HepG2 (cell line): ENCODE measurements around the gene SPOP. TPM values are rescaled to one million over a fixed set of nuclear protein-coding genes. Genes with fewer than 3 reads are reported as not detected.

ENCODE experiments used
- ATAC-seq: fragments of 200-7000 bp; cut with Tn5 transposase; 3 replicates; pipeline ENCODE4 v1.9.1; 2020; ENCODE audit warnings: mild to moderate bottlenecking, moderate library complexity
- BruUV-seq: library from RNA; stranded (reverse); fragments of 400-500 nt; replicated peaks from 2 replicates; lab custom pipeline; 2021; lab: Mats Ljungman, UMichigan
- CTCF ChIA-PET: fragments of 300-600 bp; formaldehyde crosslinking; extraction: SDS; loops from one replicate; lab custom pipeline; 2021; ENCODE audit warnings: low total read pairs, inconsistent platforms, low intra/inter-chr PET ratio; lab: Yijun Ruan, JAX
- POLR2A ChIA-PET: fragments of 350-600 bp; sonication (Branson Sonifier 250); formaldehyde crosslinking; loops from one replicate; lab custom pipeline; 2020; ENCODE audit warnings: antibody characterized with exemption, inconsistent platforms; lab: Yijun Ruan, JAX
- DNase-seq: peaks from one replicate; pipeline ENCODE4 v3.0.0-alpha.2; 2015; ENCODE audit warnings: low spot score
- FAIRE-seq: peaks from 3 replicates; lab custom pipeline; 2011; peaks lifted over from hg19 to GRCh38; lab: Jason Lieb, UNC
- H2AFZ ChIP-seq: one replicate; pipeline ENCODE4 v1.6.1; 2011; ENCODE audit warnings: low read length, inconsistent platforms
- H3K27ac ChIP-seq: fragments of 300-600 bp; 3 replicates; pipeline ENCODE4 v1.8.0; 2011; ENCODE audit warnings: mixed run types, mild to moderate bottlenecking, mixed read lengths, low read length, inconsistent platforms; ENCODE audit not compliant: insufficient read depth; ENCODE audit errors: extremely low read length
- H3K27me3 ChIP-seq, 2 experiments: fragments of 200-600 bp in 1 of 2; 2 replicates in 1 of 2; 3 replicates in 1 of 2; pipeline versions ENCODE4 v1.6.0 to v1.8.0; 2011; ENCODE audit warnings: low read length in 2 of 2, mild to moderate bottlenecking in 2 of 2, moderate library complexity in 2 of 2, inconsistent platforms in 1 of 2; ENCODE audit not compliant: insufficient read depth in 2 of 2, control insufficient read depth in 1 of 2
- H3K36me3 ChIP-seq, 2 experiments: fragments of 200-600 bp in 1 of 2; replicated peaks in 1 of 2; 2 replicates in 1 of 2; 3 replicates in 1 of 2; pipeline versions ENCODE4 v1.5.1 to v1.8.0; 2011; ENCODE audit warnings: low read length in 2 of 2, inconsistent platforms in 1 of 2; ENCODE audit not compliant: insufficient read depth in 2 of 2, control insufficient read depth in 1 of 2
- H3K4me1 ChIP-seq: 2 replicates; pipeline ENCODE4 v1.5.1; 2012; ENCODE audit warnings: low read length, inconsistent platforms; ENCODE audit not compliant: insufficient read depth
- H3K4me2 ChIP-seq: 2 replicates; pipeline ENCODE4 v1.6.0; 2011; ENCODE audit warnings: low read depth, low read length, inconsistent platforms
- H3K4me3 ChIP-seq, 3 experiments: fragments of 200-600 bp in 1 of 3; sonication (generic), shearing (Covaris generic) in 1 of 3; replicated peaks in 1 of 3; 2 replicates each; pipeline ENCODE4 v1.5.1; 2011 to 2016; ENCODE audit warnings: low read length in 3 of 3, inconsistent platforms in 2 of 3, low read depth in 2 of 3, mild to moderate bottlenecking in 2 of 3, control low read depth in 1 of 3, mixed read lengths in 1 of 3; ENCODE audit not compliant: insufficient read depth in 1 of 3
- H3K79me2 ChIP-seq: one replicate; pipeline ENCODE4 v1.6.1; 2011; ENCODE audit warnings: low read length, inconsistent platforms; ENCODE audit not compliant: insufficient read depth
- H3K9ac ChIP-seq: 2 replicates; pipeline ENCODE4 v1.6.0; 2011; ENCODE audit warnings: mild to moderate bottlenecking, low read depth, low read length, inconsistent platforms; ENCODE audit not compliant: insufficient read depth
- H3K9me3 ChIP-seq: 2 replicates; pipeline ENCODE4 v1.5.1; 2012; ENCODE audit warnings: mild to moderate bottlenecking, low read length
- H4K20me1 ChIP-seq: 2 replicates; pipeline ENCODE4 v1.6.0; 2011; ENCODE audit warnings: inconsistent platforms, mild to moderate bottlenecking, low read length, moderate library complexity; ENCODE audit not compliant: insufficient read depth
- ZMYM2 ChIP-seq: sonication (generic); formaldehyde crosslinking; IDR thresholded peaks from 2 replicates; pipeline ENCODE4 v1.8.0; 2022; ENCODE audit warnings: mild to moderate bottlenecking, missing genetic modification reagents
- ZNF724P ChIP-seq: sonication (generic); formaldehyde crosslinking; IDR thresholded peaks from 2 replicates; pipeline ENCODE4 v1.8.0; 2022; ENCODE audit warnings: missing genetic modification reagents, borderline replicate concordance
- ZNF737 ChIP-seq: sonication (generic); formaldehyde crosslinking; IDR thresholded peaks from 2 replicates; pipeline ENCODE4 v1.5.0; 2020; ENCODE audit warnings: missing genetic modification reagents, mild to moderate bottlenecking, borderline replicate concordance
- ZNF768 ChIP-seq: sonication (generic); formaldehyde crosslinking; IDR thresholded peaks from 2 replicates; pipeline ENCODE4 v1.4.0; 2020; ENCODE audit warnings: missing genetic modification reagents
- WGBS: methylation state at CpG from one replicate; pipeline ENCODE4 v1.1.6; 2017; ENCODE audit warnings: low lambda C conversion rate; 5-methylcytosine and 5-hydroxymethylcytosine counted together
- in situ Hi-C: cut with HindIII; loops from 2 replicates; pipeline ENCODE4 v1.10.0; 2017; ENCODE audit warnings: low pct_unique_long_range_greater_than_20kb; ENCODE audit not compliant: extremely low pct_ligation_motif_present
- intact Hi-C: fragments of 100-400 bp; cut with micrococcal nuclease; formaldehyde crosslinking; loops from one replicate; pipeline ENCODE4 v1.10.0; 2022; ENCODE audit not compliant: unreplicated experiment
- polyA plus RNA-seq, 8 experiments: library from polyadenylated mRNA; depleted of rRNA in 3 of 8; stranded (reverse) in 7 of 8; unstranded in 1 of 8; fragments of >200 nt; fragmentation: Illumina TruSeq in 4 of 8; extraction: Trizol in 4 of 8; gene quantifications; 2 replicates each; pipeline versions ENCODE4 v1.2.1 to v1.2.3, GENCODE V29; 2011 to 2016; ENCODE audit warnings: low read depth in 4 of 8, missing spikeins in 1 of 8, mixed read lengths in 1 of 8; ENCODE audit not compliant: insufficient read depth in 1 of 8
- total RNA-seq, 5 experiments: library from RNA; depleted of rRNA; stranded (reverse); fragments of >200 nt; fragmentation: Illumina TruSeq; extraction: Trizol; gene quantifications; 2 replicates each; pipeline ENCODE4 v1.2.3, GENCODE V29; 2016; ENCODE audit warnings: low read depth in 1 of 5
- TF ChIP-seq, protein P1 (sequence below): sonication (generic); formaldehyde crosslinking; IDR thresholded peaks from 2 replicates; pipeline ENCODE4 v1.5.0; 2020; ENCODE audit warnings: mild to moderate bottlenecking, missing genetic modification reagents, moderate library complexity

SPOP gene
- total and polyA plus RNA-seq, 2 of the 13 experiments (the other 11 are each of a cell fraction or from before 2014, with no cell fraction given): 52.8 to 60.8 TPM

DNA sequence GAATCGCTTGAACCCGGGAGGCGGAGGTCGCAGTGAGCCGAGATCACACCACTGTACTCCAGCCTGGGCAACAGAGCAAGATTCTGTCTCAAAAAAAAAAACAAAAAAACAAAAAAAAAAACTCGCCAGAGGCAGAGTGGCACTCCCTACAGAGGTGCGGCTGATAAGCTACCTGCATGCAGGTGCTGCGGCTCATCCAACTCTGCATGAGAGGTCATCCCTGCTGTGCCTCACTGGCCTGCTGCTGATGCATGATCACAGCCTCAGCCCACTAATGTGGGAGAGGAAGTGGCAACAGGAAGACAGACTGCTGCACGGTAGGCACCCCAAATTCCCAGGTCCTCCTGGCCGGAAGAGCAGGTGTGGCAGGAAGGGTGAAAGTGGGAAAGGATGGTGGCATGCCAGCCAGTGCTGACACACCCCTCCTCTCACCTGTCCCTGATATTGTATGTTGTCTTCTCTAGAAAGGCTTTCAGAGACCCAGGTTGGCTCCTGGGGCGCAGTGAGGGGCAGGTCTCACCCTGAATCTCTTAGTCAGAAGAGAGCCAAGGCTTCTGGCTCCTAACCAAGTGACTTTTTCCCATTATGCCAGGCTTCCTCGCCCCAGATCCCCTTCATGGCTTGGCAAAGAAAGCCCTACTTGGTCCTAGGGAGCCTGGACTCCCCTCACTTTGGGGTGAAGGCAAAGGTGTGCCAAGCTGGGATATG is 90.4 kb downstream of the SPOP start:
- ATAC-seq (no peak), FAIRE-seq (no peak), DNase-seq (no peak)
- no peaks in the 10 kb centered on the region for H3K79me2 ChIP-seq
- H3K4me1 ChIP-seq: no peaks in the 10 kb centered on the region
- no peaks in the 10 kb centered on the region for H3K27me3 ChIP-seq
- CTCF ChIA-PET: no interaction called here
- WGBS: 91% methylated on average over 11 of the region's 12 CpGs
- in situ Hi-C loops: no loop called here
- H3K9me3 ChIP-seq: no peaks in the 10 kb centered on the region
- no peak for TF ChIP-seq ZMYM2
- no peak for TF ChIP-seq ZNF737 (CRISPR knock-in tag)
- BruUV-seq: no TSS peak
- POLR2A ChIA-PET: no interaction called here
- no peak overlapping the region for H3K27ac ChIP-seq
- H3K9ac ChIP-seq: no peak overlapping the region
- H3K36me3 ChIP-seq: peaks cover 0 to 1% of the 10 kb centered on the region in 2 experiments; a peak in 1 of 5 replicates
- no peak overlapping the region for H2AFZ ChIP-seq
- intact Hi-C loops: no loop called here
- H4K20me1 ChIP-seq: no peaks in the 10 kb centered on the region
- H3K4me3 ChIP-seq: no peak overlapping the region
- no peak overlapping the region for H3K4me2 ChIP-seq

DNA sequence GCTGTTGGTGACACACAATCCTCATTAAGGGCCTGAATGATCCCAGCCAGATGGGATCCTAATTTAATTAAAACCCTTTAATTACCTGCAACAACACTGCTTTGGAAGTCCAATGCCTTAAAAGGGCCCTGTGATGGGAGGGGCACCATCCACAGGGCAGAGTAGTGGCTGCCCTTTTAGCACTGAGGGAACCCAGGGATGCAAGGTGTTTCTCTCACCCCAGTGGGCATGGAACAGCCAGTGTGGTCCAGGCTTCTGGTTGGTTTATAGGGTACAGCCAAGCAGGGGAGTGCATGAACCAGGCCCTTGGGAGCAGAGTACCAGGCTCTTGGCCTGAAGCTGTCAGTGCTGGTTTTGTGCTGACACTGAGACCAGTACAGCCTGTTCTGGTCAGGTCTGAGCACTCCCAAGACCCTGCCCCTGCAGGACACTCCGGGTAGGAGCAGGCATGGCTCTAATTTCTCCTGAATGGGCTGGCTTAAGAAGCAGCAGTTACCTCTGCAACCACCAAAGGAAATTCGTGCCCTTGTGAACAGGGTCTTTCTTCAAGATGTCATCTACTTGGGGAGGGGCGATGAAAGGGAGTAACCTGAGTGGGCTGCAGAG is 92.4 kb downstream of the SPOP start:
- peaks cover under 1 to 4% of the 10 kb centered on the region in 2 experiments; a peak in 3 of 5 replicates for H3K27me3 ChIP-seq
- peak; percentile 87 for ATAC-seq
- FAIRE-seq: peak; percentile 91
- TF ChIP-seq, protein P1, sequence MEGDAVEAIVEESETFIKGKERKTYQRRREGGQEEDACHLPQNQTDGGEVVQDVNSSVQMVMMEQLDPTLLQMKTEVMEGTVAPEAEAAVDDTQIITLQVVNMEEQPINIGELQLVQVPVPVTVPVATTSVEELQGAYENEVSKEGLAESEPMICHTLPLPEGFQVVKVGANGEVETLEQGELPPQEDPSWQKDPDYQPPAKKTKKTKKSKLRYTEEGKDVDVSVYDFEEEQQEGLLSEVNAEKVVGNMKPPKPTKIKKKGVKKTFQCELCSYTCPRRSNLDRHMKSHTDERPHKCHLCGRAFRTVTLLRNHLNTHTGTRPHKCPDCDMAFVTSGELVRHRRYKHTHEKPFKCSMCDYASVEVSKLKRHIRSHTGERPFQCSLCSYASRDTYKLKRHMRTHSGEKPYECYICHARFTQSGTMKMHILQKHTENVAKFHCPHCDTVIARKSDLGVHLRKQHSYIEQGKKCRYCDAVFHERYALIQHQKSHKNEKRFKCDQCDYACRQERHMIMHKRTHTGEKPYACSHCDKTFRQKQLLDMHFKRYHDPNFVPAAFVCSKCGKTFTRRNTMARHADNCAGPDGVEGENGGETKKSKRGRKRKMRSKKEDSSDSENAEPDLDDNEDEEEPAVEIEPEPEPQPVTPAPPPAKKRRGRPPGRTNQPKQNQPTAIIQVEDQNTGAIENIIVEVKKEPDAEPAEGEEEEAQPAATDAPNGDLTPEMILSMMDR (CRISPR knock-in tag): 0 out of 2 replicates have a peak, but pooled peaks have one; percentile 6
- TF ChIP-seq ZNF724P: no peak
- TF ChIP-seq ZNF768 (CRISPR knock-in tag): peak; percentile 87
- TF ChIP-seq, all 625 proteins: peak for 2
- H3K36me3 ChIP-seq: no peaks in the 10 kb centered on the region
- ChIA-PET POLR2A (no interaction called here), CTCF (no interaction called here)
- no peak overlapping the region for H2AFZ ChIP-seq
- in situ Hi-C loops (no loop called here), intact Hi-C loops (no loop called here)
- no peak for DNase-seq
- no peaks in the 10 kb centered on the region for H4K20me1 ChIP-seq
- BruUV-seq: no TSS peak
- no peak overlapping the region for H3K27ac ChIP-seq
- 40% methylated on average over 3 of the region's 3 CpGs for WGBS
- no peaks in the 10 kb centered on the region for H3K4me1 ChIP-seq
- no peak overlapping the region for H3K4me3 ChIP-seq
- no peaks in the 10 kb centered on the region for H3K9me3 ChIP-seq
- H3K79me2 ChIP-seq: no peaks in the 10 kb centered on the region
- no peak overlapping the region for H3K9ac ChIP-seq
- no peak overlapping the region for H3K4me2 ChIP-seq
